SK-N-SH treated with all-trans-retinoic acid at 6 μM for 48 hours (cell line): ENCODE results near the gene SDCCAG8.

Experiments used
- ATAC-seq: fragments of 200-7000 bp; cut with Tn5 transposase; 3 replicates; pipeline ENCODE4 v1.9.1; 2020; ENCODE audit warnings: mild to moderate bottlenecking, moderate library complexity
- ARNTL ChIP-seq: fragments of 450-650 bp; formaldehyde crosslinking; IDR thresholded peaks from 2 replicates; pipeline ENCODE4 v1.5.0; 2020; ENCODE audit warnings: low read depth, mild to moderate bottlenecking, moderate library complexity, borderline replicate concordance
- BACH2 ChIP-seq: fragments of 250-450 bp; sonication (Bioruptor Pico); IDR thresholded peaks from 2 replicates; pipeline ENCODE4 v1.9.0; 2021; ENCODE audit warnings: mild to moderate bottlenecking, borderline replicate concordance
- CSRNP3 ChIP-seq: fragments of 250-450 bp; sonication (Bioruptor Pico); IDR thresholded peaks from 2 replicates; pipeline ENCODE4 v1.5.1; 2021; ENCODE audit warnings: mild to moderate bottlenecking, moderate library complexity
- ESRRG ChIP-seq: fragments of 250-450 bp; sonication (Bioruptor Pico); IDR thresholded peaks from 2 replicates; pipeline ENCODE4 v1.6.1; 2021; ENCODE audit warnings: mild to moderate bottlenecking
- ISL1 ChIP-seq: fragments of 250-450 bp; sonication (Bioruptor Pico); IDR thresholded peaks from 2 replicates; pipeline ENCODE4 v2.1.2; 2022; ENCODE audit warnings: mild to moderate bottlenecking, moderate library complexity
- OSR1 ChIP-seq: fragments of 250-450 bp; sonication (Bioruptor Pico); IDR thresholded peaks from 2 replicates; pipeline ENCODE4 v1.8.0; 2022; ENCODE audit warnings: moderate library complexity, mild to moderate bottlenecking, inconsistent platforms
- PATZ1 ChIP-seq: fragments of 250-450 bp; sonication (Bioruptor Pico); IDR thresholded peaks from 2 replicates; pipeline ENCODE4 v1.8.0; 2020; ENCODE audit warnings: mild to moderate bottlenecking, moderate library complexity, borderline replicate concordance
- POU6F1 ChIP-seq: fragments of 250-450 bp; sonication (Bioruptor Pico); IDR thresholded peaks from 2 replicates; pipeline ENCODE4 v1.8.0; 2021; ENCODE audit warnings: low read depth, mild to moderate bottlenecking, moderate library complexity, borderline replicate concordance
- PPARA ChIP-seq: fragments of 250-450 bp; sonication (Bioruptor Pico); IDR thresholded peaks from 2 replicates; pipeline ENCODE4 v1.5.0; 2020; ENCODE audit warnings: mild to moderate bottlenecking, borderline replicate concordance
- RARB ChIP-seq: fragments of 250-450 bp; sonication (Bioruptor Pico); IDR thresholded peaks from 2 replicates; pipeline ENCODE4 v1.8.0; 2021; ENCODE audit warnings: mild to moderate bottlenecking, moderate library complexity
- SNAI2 ChIP-seq: fragments of 250-450 bp; sonication (Bioruptor Pico); IDR thresholded peaks from 2 replicates; pipeline ENCODE4 v1.5.0; 2020; ENCODE audit warnings: mild to moderate bottlenecking, moderate library complexity
- TCF4 ChIP-seq: fragments of 250-450 bp; sonication (Bioruptor Pico); IDR thresholded peaks from 2 replicates; pipeline ENCODE4 v1.8.0; 2021; ENCODE audit warnings: mild to moderate bottlenecking, moderate library complexity, borderline replicate concordance
- TOX ChIP-seq: fragments of 250-450 bp; sonication (Bioruptor Pico); IDR thresholded peaks from 2 replicates; pipeline ENCODE4 v1.8.0; 2021; ENCODE audit warnings: mild to moderate bottlenecking, moderate library complexity, borderline replicate concordance
- TSHZ2 ChIP-seq: fragments of 250-450 bp; sonication (Bioruptor Pico); IDR thresholded peaks from 2 replicates; pipeline ENCODE4 v1.5.0; 2020; ENCODE audit warnings: mild to moderate bottlenecking, moderate library complexity
- ZC3H10 ChIP-seq: fragments of 250-450 bp; sonication (Bioruptor Pico); IDR thresholded peaks from 2 replicates; pipeline ENCODE4 v1.5.1; 2021; ENCODE audit warnings: mild to moderate bottlenecking, moderate library complexity
- ZFP30 ChIP-seq: fragments of 450-650 bp; formaldehyde crosslinking; IDR thresholded peaks from 2 replicates; pipeline ENCODE4 v1.5.0; 2022; ENCODE audit warnings: mild to moderate bottlenecking, moderate library complexity
- ZNF565 ChIP-seq: fragments of 450-650 bp; formaldehyde crosslinking; conservative IDR thresholded peaks from 2 replicates; pipeline ENCODE4 v1.5.0; 2020; ENCODE audit warnings: low read depth, mild to moderate bottlenecking, moderate library complexity
- ZNF70 ChIP-seq: fragments of 450-650 bp; formaldehyde crosslinking; IDR thresholded peaks from 2 replicates; pipeline ENCODE4 v1.5.0; 2020; ENCODE audit warnings: mild to moderate bottlenecking, moderate library complexity
- ZNF8 ChIP-seq: fragments of 450-650 bp; formaldehyde crosslinking; IDR thresholded peaks from 2 replicates; pipeline ENCODE4 v1.5.0; 2020; ENCODE audit warnings: mild to moderate bottlenecking, moderate library complexity
- TF ChIP-seq, protein P1 (sequence below): fragments of 250-450 bp; sonication (Bioruptor Pico); IDR thresholded peaks from 2 replicates; pipeline ENCODE4 v1.5.1; 2020; ENCODE audit warnings: low read depth, mild to moderate bottlenecking, moderate library complexity

Gene SDCCAG8

GRCh38 chr1:243249214-243249613 lies 6.6 kb upstream of the SDCCAG8 start (continued):
- TF ChIP-seq TCF4 (CRISPR knock-in tag) (no peak), ZNF8 (CRISPR knock-in tag) (no peak), ISL1 (no peak), TOX (CRISPR knock-in tag) (no peak), POU6F1 (CRISPR knock-in tag) (no peak)

DNA sequence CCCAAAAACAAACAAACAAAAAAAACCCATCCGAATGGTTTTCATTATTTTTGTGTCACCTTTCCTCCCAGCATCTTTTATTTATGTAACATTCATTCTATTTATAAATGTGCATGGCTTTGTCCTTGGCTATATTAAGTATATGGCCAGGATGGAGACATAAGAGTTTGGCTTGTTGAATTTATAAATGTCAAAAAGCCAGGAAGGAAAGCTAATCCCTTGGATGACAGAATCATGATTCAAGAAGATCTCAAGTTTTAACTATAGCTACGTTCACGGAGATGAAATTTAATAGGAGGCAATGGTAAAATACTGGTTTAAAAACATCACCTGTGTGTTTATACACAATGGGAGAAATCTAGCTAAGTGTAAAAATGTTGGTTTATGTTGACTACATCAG lies 5.7 kb upstream of the SDCCAG8 start:
- ATAC-seq, result no peak
- TF ChIP-seq ESRRG (CRISPR knock-in tag) (no peak), PPARA (CRISPR knock-in tag) (no peak), ZC3H10 (no peak), ZNF565 (CRISPR knock-in tag) (no peak), TCF4 (CRISPR knock-in tag) (no peak), PATZ1 (CRISPR knock-in tag) (no peak), RARB (CRISPR knock-in tag) (no peak), OSR1 (CRISPR knock-in tag) (no peak), ZNF8 (CRISPR knock-in tag) (no peak), SNAI2 (CRISPR knock-in tag) (no peak), ISL1 (no peak), BACH2 (CRISPR knock-in tag) (no peak), ZNF70 (CRISPR knock-in tag) (no peak), ARNTL (CRISPR knock-in tag) (no peak), CSRNP3 (no peak), ZFP30 (CRISPR knock-in tag) (no peak), TSHZ2 (no peak), POU6F1 (CRISPR knock-in tag) (no peak)
- TF ChIP-seq, protein P1, sequence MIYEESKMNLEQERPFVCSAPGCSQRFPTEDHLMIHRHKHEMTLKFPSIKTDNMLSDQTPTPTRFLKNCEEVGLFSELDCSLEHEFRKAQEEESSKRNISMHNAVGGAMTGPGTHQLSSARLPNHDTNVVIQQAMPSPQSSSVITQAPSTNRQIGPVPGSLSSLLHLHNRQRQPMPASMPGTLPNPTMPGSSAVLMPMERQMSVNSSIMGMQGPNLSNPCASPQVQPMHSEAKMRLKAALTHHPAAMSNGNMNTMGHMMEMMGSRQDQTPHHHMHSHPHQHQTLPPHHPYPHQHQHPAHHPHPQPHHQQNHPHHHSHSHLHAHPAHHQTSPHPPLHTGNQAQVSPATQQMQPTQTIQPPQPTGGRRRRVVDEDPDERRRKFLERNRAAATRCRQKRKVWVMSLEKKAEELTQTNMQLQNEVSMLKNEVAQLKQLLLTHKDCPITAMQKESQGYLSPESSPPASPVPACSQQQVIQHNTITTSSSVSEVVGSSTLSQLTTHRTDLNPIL, result no peak
- TF ChIP-seq, all 23 proteins: peak for 0

GRCh38 chr1:243251539-243251938 lies 4.3 kb upstream of the SDCCAG8 start:
- no peak for ATAC-seq
- TF ChIP-seq POU6F1 (CRISPR knock-in tag) (no peak), TCF4 (CRISPR knock-in tag) (no peak), ISL1 (no peak), ZNF70 (CRISPR knock-in tag) (no peak), PATZ1 (CRISPR knock-in tag) (no peak), CSRNP3 (no peak), OSR1 (CRISPR knock-in tag) (no peak)
